GM12873 (cell line): ENCODE data around the gene LRFN5.

Experiments used
- CTCF ChIP-seq: IDR thresholded peaks from 2 replicates; pipeline ENCODE4 v1.5.1; 2012; ENCODE audit warnings: low read depth, mild to moderate bottlenecking, moderate library complexity, low read length, control low read depth; ENCODE audit not compliant: insufficient read depth; ENCODE audit errors: missing control alignments

The LRFN5 gene

GRCh38 chr14:41623736-41624135 lies 17.1 kb downstream of the LRFN5 start:
- TF ChIP-seq CTCF, result no peak

GRCh38 chr14:41629876-41630275 lies 23.2 kb downstream of the LRFN5 start:
- no peak for TF ChIP-seq CTCF

- TF ChIP-seq CTCF, result no peak
These were observed 27.6 kb downstream of the LRFN5 start for GRCh38 chr14:41634286-41634685.

- no peak for TF ChIP-seq CTCF
These were observed 30.1 kb downstream of the LRFN5 start for GRCh38 chr14:41636492-41637392.

GRCh38 chr14:41641690-41642089 lies 35.0 kb downstream of the LRFN5 start:
- no peak for TF ChIP-seq CTCF

- TF ChIP-seq CTCF, result no peak
These were observed 35.7 kb downstream of the LRFN5 start for GRCh38 chr14:41642367-41642766.

GRCh38 chr14:41642789-41643188 lies 36.1 kb downstream of the LRFN5 start:
- no peak for TF ChIP-seq CTCF
